ENCODE results near the gene GATB.

The GATB gene

DNA sequence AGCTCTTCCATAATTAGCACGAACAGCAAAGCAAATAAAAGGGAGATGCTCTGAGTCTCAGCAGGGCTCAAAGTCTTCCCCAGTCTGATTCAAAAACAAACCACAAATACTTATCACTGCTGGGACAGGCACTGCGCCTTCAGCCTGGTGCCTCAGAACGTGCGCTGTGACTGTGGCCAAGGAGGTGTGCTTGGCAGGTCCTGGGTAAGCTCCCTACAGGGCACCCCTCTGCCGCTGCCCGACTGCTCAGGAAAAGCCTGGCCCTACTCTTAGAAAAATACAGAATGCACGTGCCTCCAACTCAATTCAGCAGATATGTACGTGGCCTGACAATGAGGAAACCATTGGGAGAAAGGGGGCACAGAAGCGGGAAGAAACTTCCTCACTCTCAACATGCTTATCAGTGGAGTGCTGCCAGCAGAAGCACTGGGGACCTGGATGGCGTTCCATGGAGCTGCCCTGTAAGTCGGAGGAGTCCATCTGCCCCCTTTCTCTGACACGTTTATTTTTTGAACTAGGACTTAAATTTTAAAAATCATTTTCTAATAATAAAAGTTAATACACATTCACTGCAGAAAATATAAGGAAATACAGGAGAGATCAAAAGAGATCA lies 86.8 kb downstream of the GATB start:
- DNase-seq (ENCODE audit: low read depth) = no peak

DNA sequence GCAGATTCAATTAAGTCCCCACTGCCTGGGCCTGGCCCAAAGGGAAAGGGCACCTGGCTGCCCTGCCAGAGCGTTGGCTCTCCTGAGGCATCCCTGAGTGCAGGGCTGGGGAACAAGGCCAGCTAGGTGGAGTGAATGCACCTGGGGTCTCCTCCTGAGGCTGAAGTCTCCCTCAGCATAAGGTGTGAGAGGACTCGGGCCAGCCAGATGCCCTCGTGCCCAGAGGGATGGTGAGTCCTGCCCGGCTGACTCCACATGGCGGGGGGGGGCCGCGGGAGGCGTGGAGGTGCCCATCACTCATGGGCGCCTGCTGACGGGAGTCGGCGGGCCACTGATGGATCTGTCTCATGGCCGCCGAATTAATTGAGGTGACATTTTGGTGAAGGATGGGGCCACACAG lies 87.8 kb downstream of the GATB start:
- DNase-seq (ENCODE audit: low read depth) = no peak

DNA sequence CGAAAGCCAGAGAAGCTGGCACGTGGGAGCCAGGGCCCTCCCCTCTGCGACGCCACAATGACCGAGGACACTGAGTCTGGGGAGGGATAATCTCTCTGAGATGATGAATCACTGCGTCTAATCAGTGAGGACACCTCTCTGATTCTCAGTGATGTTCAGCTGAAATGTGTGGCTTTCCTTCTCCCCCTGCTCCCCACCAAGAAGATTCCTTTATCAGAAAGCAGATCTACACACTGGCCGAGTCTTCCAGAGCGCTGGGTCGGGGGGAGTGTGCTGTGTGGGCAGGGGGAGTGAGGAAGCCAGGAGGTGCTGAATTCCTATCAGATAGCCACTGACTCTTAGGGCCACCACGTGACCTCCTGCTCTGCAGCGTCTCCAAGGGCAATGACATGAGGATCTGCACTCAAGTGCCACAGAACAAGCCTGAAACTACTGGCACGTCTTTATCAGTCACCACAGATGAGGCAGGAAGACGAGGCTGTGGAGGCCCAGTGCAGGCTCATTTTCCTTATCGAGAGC lies 89.2 kb downstream of the GATB start:
- no peak for DNase-seq (ENCODE audit: low read depth)

DNA sequence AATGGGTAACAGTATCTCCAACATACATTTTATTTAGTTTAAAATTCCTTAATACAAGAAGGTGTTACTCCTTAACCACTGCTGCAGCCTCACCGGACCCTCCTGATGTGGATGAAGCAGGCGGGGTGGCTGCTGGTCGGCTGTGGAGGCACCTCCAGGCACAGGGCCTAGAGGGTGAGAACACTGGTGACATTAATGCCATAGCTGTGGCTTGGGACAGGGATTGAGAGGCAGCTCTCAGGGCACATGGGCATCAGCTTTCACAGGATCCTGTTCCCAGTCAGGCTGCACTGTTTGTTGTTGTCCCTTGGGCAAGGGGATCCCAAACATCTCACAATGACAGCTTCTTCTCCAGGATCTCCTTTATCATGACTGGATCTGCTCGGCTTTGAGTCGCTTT lies 90.0 kb downstream of the GATB start:
- DNase-seq (ENCODE audit: low read depth) = no peak

DNA sequence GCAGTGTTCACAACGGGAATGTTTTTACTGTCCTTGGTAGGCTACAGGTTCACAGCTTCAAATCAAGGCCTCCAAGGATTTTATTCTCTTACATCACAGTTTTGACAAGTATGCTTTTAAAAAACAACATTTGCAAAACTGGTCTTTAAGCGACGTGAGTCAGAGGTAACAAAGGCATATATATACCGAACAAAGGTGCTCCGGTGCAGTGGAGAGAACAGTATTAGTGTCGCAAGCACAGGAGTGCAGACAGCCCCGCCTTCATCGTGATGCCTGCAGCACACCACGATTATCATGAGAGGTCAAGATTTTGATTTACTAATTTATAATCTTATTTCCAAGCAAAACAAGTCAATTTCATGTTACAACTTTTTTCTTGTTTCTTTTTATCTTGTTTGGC lies 90.8 kb downstream of the GATB start:
- DNase-seq (ENCODE audit: low read depth) = no peak

DNA sequence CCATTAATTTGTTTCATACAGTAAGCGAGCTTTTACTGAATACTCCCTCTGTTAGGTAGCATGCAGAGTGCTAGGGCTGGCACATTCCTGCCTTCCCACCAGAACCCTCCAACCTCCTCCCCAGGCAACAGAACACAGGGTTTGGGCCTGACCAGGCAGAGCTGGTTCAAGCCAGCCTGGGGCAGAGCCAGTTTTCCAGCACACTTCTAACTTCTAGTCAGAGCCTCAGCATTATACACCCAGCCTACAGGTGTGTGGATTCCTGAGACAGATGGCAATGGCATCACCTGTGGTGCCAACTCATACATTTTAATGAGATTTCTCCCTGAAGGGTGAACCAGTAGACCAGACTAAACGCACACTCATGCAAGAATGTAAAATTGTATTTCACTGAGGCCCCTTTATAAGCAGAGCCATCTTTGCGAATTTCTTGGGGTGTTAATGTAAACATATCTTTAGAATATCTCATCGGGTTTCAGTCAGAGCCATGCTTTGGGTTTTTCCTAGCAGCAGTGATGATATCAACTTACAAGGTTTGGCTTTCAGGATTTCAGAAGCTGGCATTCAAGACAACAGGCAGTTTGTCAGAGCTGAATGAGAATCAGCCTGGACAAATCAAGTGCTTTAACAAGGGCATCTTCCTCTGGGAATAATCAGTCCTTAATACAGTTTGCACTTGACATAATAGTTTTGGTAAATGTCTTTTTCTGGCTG lies 92.0 kb downstream of the GATB start:
- DNase-seq (ENCODE audit: low read depth) = no peak

DNA sequence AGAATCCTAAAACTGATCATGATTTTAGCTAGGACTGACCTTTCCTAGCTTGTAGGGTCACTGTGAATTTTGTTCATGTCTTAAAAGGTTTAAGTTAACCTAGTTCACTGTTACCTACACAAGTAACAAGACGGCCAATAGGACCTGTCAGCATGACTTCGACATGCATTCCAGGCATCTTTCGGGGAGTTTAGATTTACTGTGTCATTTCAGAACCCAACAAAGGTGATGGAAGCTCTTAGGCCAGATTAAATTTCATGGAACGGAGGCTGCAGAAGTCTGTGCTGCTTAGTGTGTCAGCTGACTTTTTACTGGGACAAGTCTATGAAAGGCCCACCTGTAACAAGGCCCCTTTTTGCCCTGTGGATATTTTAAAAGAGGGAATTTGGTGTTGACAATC lies 93.1 kb downstream of the GATB start:
- no peak for DNase-seq (ENCODE audit: low read depth)

DNA sequence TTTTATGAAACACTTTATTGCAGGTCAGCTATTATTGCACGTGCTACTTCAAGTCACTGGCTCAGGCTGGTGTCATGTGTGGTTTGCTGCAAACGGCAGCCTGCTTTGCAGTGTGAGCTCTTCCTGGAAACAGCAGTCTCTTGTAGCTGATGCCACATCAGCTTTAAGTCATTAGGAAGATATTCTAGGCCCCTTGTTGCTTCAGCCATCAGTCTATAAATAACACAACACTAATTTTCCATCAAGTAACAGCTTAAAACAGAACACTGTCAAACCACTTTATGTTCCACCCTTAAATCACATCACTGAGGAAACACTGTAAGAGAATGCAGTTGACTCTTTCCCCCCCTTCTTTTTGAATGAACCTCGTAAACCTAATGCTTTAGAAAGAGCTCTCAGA lies 93.8 kb downstream of the GATB start:
- DNase-seq (ENCODE audit: low read depth) = no peak

DNA sequence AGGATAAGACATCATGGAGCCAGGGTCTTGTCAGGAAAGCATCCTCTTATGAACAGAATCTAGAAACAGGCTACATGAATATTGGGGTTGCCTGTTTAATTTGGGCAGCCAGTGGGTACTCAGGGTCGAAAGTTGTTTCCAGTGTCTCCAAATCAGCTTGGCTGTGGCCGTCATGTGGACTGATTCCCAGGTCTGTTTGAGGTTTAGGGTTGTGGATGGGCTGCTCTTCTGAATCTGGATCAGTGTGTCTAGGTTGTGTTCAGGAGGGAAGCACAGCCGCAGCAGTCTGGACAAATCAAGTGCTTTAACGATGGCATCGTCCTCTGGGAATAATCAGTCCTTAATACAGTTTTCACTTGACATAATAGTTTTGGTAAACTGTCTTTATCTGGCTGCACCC lies 94.3 kb downstream of the GATB start:
- DNase-seq (ENCODE audit: low read depth) = no peak

DNA sequence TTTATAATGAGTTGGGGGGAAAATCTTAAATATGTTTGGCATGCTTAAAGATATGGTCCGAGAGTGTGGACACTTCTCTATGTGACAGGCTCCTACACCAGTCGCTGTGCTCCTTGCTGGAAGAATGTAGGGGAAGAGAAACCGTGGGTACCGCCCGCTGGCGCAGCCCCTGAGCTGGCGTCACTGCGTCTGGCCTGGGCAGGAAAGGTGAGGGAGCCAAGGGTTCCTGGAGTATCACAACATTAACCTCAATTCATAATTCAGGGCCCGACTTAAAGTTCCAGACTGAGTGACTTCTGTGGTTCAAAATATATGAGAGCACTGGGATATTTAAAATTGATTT lies 95.1 kb downstream of the GATB start:
- DNase-seq (ENCODE audit: low read depth) = no peak

DNA sequence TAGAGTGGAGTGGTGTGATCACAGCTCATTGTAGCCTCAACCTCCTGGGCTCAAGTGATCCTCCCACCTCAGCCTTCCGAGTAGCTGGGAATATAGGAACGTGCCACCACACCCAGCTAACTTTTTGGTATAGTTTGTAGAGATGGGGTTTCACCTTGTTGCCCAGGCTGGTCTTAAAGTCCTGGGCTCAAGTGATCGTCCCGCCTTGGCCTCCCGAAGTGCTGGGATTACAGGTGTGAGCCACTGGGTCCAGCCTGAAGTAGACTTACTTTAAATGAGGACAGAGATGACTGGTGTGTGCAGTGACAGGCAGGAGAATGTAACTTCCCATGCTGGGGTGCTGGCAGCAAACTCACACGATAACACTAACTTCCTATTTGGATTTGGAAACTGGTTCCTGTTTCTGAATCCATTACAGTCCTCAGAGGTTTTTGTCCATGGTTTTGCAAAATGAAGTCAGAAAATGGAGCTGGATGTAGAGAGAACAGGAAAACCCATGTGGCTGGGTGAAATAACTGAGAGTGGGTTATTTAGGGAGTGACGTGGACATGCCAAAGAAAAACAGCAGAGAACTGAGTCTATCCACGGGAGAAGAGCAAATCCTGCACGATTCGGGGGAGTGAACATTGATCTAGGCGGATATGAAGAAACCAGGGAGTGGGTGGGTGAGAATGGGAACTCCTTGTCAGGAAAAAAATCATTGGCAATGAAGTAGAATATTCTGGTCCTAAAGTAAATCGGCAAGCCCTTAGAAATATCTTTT lies 95.6 kb downstream of the GATB start:
- no peak for DNase-seq (ENCODE audit: low read depth)

DNA sequence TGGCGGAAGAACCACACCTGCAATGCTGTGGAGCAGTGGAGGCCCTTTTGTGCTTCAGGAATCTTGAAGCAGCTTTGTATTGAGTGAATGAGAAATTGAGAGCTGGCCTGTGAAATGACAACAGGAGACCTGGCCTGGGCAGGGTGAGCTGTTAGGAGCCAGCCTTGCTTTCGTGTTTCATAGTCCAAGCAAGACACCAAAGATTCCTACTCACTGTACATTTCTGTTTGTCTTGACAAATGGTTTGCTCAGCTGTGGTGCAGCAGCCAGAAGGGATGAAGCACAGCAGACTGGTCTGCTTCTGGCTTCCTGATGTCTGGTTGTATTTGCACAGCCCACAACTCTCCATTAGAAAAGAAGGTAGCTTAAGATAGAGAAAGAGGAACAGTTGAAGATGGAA lies 96.5 kb downstream of the GATB start:
- DNase-seq (ENCODE audit: low read depth) = no peak

DNA sequence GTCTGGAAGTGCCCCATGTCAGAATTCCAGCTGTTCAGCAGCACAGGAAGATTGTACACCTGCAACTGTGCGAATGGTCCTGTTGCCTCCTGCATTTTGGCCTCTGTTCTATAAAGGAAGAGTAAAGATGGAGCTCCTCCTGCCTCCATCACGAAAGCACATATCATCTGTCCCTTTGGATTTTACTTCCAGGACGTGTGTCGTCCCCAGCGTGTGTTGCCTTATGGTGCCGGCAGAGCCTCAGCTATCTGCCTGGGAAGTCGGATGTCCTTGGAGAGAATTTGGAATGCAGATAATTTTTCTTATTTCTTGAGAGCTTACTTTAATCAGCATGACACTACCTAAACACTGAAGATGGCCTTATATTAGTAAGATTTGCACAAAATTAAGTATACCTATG lies 97.7 kb downstream of the GATB start:
- DNase-seq (ENCODE audit: low read depth) = no peak

DNA sequence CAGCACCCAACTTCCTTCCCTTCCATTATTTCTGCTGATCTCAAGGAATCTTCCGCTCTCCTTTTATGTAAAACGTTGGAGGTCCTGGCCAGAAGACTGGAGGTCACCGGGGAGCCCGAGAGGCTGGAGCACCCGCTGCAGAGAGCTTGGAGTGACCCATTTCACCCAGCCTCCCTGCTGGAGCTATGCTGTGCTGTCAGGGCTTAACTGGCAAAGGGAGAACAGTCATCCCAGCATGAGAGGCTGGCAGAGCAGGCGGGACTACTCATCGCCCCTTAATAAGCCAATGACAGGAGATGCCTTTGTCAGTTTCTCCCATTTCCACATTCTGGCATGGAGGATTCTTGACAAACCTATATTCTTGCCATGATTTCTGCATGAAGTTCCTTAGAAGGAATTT lies 98.9 kb downstream of the GATB start:
- DNase-seq (ENCODE audit: low read depth) = no peak

DNA sequence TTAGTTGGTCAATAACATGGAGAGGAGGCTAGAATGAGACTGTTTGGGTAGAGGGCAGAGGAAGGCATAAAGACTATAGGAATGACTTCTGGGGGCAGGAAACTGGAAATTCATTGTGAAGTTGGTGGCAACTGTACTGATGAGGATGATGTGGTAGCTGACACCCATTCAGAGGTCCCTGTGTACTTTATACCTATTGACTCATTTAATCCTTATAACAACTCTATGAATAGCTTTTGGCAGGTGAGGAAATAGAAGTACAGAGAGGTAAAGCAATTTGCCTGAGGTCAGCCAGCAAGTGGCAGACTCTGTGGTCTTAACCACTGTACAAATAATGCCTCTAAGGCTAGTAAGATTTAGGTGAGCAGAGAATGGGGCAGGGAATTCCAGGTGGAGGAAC lies 100.1 kb downstream of the GATB start:
- no peak for DNase-seq (ENCODE audit: low read depth)

DNA sequence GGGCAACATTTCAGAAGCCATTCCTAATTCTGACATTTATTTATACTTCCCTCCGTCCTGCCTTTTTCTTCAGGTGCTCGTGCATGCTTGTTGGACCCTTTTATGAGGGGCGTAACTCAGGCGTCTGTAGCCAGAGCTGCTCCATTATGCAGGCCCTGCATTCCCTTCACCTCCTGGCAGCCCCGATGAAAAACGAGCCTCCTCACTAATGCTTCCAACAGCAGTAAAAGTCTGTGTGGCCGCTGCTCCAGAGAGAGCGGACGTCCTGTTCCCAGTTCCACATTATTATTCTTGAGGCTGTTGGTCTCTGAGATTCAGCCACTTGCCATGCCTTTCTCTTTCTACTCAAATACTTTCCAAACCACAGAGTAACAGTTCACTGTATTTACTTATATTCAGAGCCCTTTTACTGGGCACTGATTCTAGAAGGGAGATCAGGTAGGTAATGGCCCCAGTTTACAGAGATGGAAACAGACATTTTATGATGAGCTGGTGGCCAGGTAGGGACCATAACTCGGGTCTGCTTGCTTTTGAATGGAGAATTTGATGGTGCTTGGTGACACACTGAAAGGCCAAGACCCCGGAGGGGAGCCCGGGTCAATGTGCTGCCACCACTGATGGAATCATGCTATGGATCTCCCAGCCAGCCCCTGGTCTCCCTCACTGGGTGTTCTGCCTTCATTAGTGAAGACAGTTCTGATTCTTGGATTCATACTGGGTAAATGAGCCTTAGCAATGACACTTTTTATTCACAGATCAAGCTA lies 101.0 kb downstream of the GATB start:
- DNase-seq (ENCODE audit: low read depth) = no peak

DNA sequence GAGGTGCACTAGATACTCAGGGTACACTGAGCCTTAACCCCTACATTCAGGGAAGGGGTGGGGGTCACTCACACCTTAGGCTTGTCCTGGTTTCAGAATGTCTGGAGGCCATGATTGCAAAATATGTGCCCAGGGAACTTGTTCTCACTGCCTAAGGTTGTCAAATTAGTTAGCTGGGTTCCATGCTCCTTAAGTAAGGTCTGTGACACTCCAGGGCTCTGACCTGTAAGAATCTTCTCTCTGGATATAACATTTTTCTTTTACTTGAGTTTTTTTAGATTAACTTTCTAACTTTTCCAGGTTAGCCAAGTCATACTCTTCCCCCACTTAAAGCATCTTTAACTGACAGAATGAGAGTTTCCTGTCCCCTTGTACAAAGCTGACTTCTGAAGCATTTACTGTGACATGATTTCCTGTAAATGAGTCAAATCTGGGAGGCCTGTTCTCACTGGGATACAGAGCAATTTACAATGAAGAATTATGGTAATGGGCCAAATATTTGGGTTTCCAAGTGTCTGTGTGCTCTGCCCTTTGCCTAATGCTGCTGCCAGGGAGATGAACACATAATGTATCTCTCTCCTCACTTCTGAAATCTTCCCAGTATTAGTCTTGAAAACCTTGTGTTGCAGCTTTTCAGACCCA lies 101.7 kb downstream of the GATB start:
- no peak for DNase-seq (ENCODE audit: low read depth)

DNA sequence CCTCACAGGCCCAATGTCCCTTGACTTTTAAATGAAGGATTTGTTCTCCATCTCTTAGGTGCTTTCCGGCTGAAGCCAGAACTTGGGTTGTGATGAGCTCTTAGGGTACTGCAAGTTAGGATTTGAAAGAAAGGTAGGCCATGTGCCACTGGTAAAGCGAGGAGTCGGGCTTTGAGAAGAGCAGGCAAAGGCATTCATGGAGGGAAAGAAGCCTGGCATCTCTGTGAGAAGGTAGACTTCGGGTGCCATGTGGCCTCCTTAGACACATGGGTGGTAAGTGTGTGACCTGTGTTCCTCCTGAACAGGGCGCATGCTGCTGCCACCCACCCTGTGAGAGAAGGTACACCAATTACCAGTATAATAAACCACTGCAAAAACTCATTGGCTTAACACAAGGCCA lies 102.9 kb downstream of the GATB start:
- no peak for DNase-seq (ENCODE audit: low read depth)

DNA sequence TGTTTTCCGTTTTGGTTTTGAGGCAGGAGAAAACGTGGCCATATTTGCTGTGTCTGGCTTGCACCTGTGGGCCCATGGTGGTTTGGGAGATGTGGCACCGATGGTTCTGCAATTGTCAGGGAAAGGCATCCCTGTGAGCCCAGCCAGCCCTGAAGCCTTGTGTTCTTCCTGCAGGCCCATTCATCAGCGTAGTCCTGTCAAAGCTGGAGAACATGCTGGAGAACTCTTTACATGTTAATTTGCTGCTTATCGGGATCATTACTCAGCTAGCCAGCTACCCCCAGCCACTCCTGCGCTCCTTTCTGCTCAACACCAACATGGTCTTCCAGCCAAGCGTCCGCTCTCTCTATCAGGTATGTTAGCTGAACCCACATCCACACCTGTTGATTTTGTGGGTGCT lies 104.7 kb downstream of the GATB start:
- no peak for DNase-seq (ENCODE audit: low read depth)

DNA sequence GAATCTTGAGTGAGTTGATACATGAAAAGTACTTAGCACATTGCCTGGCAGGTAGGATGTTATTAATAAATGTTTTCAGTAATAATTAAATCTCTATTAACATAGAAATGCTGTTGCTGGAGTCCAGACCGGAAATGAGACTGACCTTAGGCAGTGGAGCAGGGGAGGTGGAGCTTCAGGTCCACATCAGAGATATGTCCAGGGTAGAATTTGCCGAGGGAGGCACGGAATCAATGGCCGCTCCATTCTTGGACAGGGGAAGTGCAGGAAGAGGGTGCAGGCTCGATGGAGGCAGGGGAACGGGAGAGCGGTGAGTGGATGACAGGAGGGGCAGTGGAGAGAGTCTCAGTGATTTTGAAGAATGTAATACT lies 107.3 kb downstream of the GATB start:
- DNase-seq (ENCODE audit: low read depth) = no peak

DNA sequence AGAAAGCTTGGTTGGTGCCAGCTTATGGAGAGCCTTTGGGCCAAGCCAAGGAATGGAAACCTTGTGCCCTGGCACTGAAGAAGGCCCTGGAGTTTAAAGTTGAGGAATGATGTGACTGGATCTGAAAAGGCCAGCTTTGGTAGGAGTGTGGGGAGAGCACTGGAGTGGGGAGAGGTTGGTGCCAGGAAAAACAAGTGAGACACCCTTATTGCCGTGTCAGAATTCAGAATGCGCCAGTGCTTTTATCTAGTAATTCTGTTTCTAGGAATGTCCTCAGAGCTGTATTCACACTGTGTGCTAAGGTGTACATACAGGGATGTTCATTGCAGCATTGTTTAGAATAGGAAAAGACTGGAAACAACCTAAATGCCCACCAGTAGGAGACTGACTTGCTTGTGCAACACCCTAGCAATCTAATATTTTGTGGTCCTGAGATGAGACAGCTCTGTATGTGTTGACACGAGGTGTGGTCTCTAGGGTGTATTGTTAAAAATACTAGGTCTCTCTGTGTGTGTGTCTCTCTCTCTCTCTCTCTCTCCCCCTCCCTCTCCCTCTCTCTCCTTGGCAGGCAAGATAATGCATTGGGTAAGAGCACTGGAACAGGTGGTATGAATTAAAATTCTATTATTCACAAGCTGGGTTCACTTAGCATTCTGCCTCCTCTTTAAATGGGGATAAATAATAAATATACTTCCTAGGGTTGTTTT lies 107.8 kb downstream of the GATB start:
- no peak for DNase-seq (ENCODE audit: low read depth)

DNA sequence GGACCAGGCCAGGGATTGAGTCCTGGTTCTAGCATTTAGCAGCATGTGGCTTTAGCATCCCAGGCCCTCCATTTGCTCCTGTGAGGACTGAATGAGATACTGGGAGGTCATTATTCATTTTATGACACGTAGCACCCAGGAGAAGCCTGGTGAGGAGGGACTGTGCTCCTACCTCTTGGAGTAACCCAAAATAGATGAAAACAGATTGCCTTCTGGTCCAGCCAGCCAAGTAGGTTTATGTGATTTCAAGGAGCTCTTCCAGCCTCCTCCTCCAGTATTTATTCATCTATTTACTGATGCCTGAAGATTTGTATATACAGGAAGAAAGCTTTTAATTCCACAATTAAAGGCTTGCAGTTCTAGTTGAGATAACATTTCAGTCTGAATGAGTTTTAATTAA lies 109.3 kb downstream of the GATB start:
- no peak for DNase-seq (ENCODE audit: low read depth)
